Tibial nerve (tissue), 4 donors: ENCODE results near the gene PLEKHS1. TPM values are rescaled to one million over a fixed set of nuclear protein-coding genes. Genes with fewer than 3 reads are reported as not detected.
A peak's percentile ranks its signal among the peaks of the same experiment; 100 is the strongest.
"Not testable (repeated sequence)": the region's sequence is repeated elsewhere in the genome, so short reads cannot be mapped to it uniquely, and the experiment has no call there.

Experiments used
- DNase-seq, 2 donors: peaks; one replicate each; pipeline ENCODE4 v3.0.0-alpha.2; 2019; ENCODE audit warnings: low spot score in 2 of 2
- H3K27ac ChIP-seq, 4 donors: fragments of 200-600 bp; sonication (generic) in 3 of 4; one replicate each; pipeline ENCODE4 v1.5.1; 2017 to 2019; ENCODE audit warnings: mild to moderate bottlenecking in 1 of 4
- H3K27me3 ChIP-seq, 2 donors: fragments of 200-600 bp; sonication (generic) in 1 of 2; one replicate each; pipeline versions ENCODE4 v1.5.1 to v1.6.0; 2017 to 2019
- H3K36me3 ChIP-seq, 3 donors: fragments of 200-600 bp; sonication (generic); one replicate each; pipeline ENCODE4 v1.5.1; 2018 to 2019
- H3K4me1 ChIP-seq, 4 donors: fragments of 200-600 bp; sonication (generic) in 3 of 4; one replicate each; pipeline ENCODE4 v1.5.1; 2017 to 2019
- H3K4me3 ChIP-seq, 4 donors: fragments of 200-600 bp; sonication (generic) in 3 of 4; one replicate each; pipeline ENCODE4 v1.5.1; 2017 to 2019; ENCODE audit warnings: mild to moderate bottlenecking in 1 of 4, moderate library complexity in 1 of 4
- H3K9me3 ChIP-seq, 4 donors: fragments of 200-600 bp; sonication (generic) in 3 of 4; one replicate each; pipeline ENCODE4 v1.5.1; 2017 to 2019
- CTCF ChIP-seq, 5 experiments: fragments of 200-600 bp in 3 of 5; fragments of 450-650 bp in 2 of 5; sonication (generic) in 3 of 5; IDR thresholded peaks; one replicate each; pipeline ENCODE4 v1.5.1; 2016 to 2019; ENCODE audit warnings: antibody characterized with exemption in 5 of 5, mild to moderate bottlenecking in 3 of 5, moderate library complexity in 2 of 5
- EP300 ChIP-seq, 2 donors: sonication (generic); formaldehyde crosslinking; IDR thresholded peaks; one replicate each; pipeline ENCODE4 v1.6.1; 2017; ENCODE audit warnings: antibody characterized with exemption in 2 of 2, mild to moderate bottlenecking in 1 of 2
- POLR2A ChIP-seq, 2 donors: fragments of 450-650 bp; IDR thresholded peaks; one replicate each; pipeline ENCODE4 v1.6.1; 2017; ENCODE audit warnings: antibody characterized with exemption in 2 of 2, mild to moderate bottlenecking in 2 of 2, moderate library complexity in 2 of 2
- WGBS, 2 donors: methylation state at CpG; one replicate each; pipeline ENCODE4 v1.1.5; 2018; 5-methylcytosine and 5-hydroxymethylcytosine counted together
- total RNA-seq, 4 donors: library from RNA; depleted of rRNA; stranded (reverse); fragments of >200 nt; gene quantifications; one replicate each; pipeline ENCODE4 v1.1.0, GENCODE V29; 2016

PLEKHS1 gene
- total RNA-seq, 4 donors from 2014 or later = not detected

- no peak overlapping the region for H3K27ac ChIP-seq
- H3K36me3 ChIP-seq = no peaks in the 10 kb centered on the region
- H3K27me3 ChIP-seq = no peaks in the 10 kb centered on the region
- H3K4me1 ChIP-seq = no peaks in the 10 kb centered on the region
- 33 to 45% methylated on average over 9 of the region's 9 CpGs for WGBS, 2 donors
- H3K4me3 ChIP-seq = no peak overlapping the region
- TF ChIP-seq EP300 (IDR thresholded peaks at IDR 0.05) (peak in 1 of 2 donors; percentile 37), POLR2A (IDR thresholded peaks at IDR 0.05) (no peak)
- peak in 1 of 2 donors; percentile 37 for DNase-seq
- no peaks in the 10 kb centered on the region for H3K9me3 ChIP-seq
Observed at GRCh38 chr10:113788604-113789083, 37.2 kb downstream of the PLEKHS1 start.

- Histone ChIP-seq H3K27me3 (no peaks in the 10 kb centered on the region), H3K9me3 (no peaks in the 10 kb centered on the region), H3K4me1 (no peaks in the 10 kb centered on the region), H3K4me3 (no peak overlapping the region), H3K36me3 (no peaks in the 10 kb centered on the region), H3K27ac (no peak overlapping the region)
- no peak for TF ChIP-seq CTCF (IDR thresholded peaks at IDR 0.05)
- WGBS, 2 donors = 78 to 80% methylated on average over 2 of the region's 2 CpGs
- DNase-seq = no peak
Observed at GRCh38 chr10:113791691-113792090, 40.2 kb downstream of the PLEKHS1 start.

GRCh38 chr10:113801569-113801968, 50.1 kb downstream of the PLEKHS1 start:
- H3K4me1 ChIP-seq = peaks cover 0 to 2% (median 0%) of the 10 kb centered on the region in 4 donors
- no peak overlapping the region for H3K27ac ChIP-seq
- WGBS, 2 donors = 86 to 89% methylated on average over 6 of the region's 6 CpGs

GRCh38 chr10:113802997-113803396, 51.5 kb downstream of the PLEKHS1 start:
- no peaks in the 10 kb centered on the region for H3K27me3 ChIP-seq
- peaks cover 0 to 2% (median 0%) of the 10 kb centered on the region in 4 donors for H3K4me1 ChIP-seq
- H3K27ac ChIP-seq = no peak overlapping the region
- no peaks in the 10 kb centered on the region for H3K9me3 ChIP-seq
- TF ChIP-seq EP300 (IDR thresholded peaks at IDR 0.05) (no peak), POLR2A (IDR thresholded peaks at IDR 0.05) (no peak), CTCF (IDR thresholded peaks at IDR 0.05) (no peak)
- 54 to 62% methylated on average over 4 of the region's 4 CpGs for WGBS, 2 donors
- DNase-seq = no peak
- no peak overlapping the region for H3K4me3 ChIP-seq
- H3K36me3 ChIP-seq = no peaks in the 10 kb centered on the region

More at GRCh38 chr10:113801569-113801968, 50.1 kb downstream of the PLEKHS1 start:
- Histone ChIP-seq H3K4me3 (no peak overlapping the region), H3K27me3 (no peaks in the 10 kb centered on the region), H3K36me3 (no peaks in the 10 kb centered on the region), H3K9me3 (no peaks in the 10 kb centered on the region)
- TF ChIP-seq CTCF (IDR thresholded peaks at IDR 0.05) = no peak
- no peak for DNase-seq

- Histone ChIP-seq H3K4me1 (no peaks in the 10 kb centered on the region), H3K27ac (no peak overlapping the region), H3K27me3 (no peaks in the 10 kb centered on the region), H3K9me3 (no peaks in the 10 kb centered on the region), H3K36me3 (no peaks in the 10 kb centered on the region), H3K4me3 (no peak overlapping the region)
- DNase-seq = no peak
- TF ChIP-seq EP300 (IDR thresholded peaks at IDR 0.05) = no peak
- no peak for TF ChIP-seq POLR2A (IDR thresholded peaks at IDR 0.05)
- TF ChIP-seq CTCF (IDR thresholded peaks at IDR 0.05) = no peak
- 90 to 95% methylated on average over 4 of the region's 4 CpGs for WGBS, 2 donors
Observed at GRCh38 chr10:113806503-113806902, 55.0 kb downstream of the PLEKHS1 start.

- 84 to 89% methylated on average over 3 of the region's 3 CpGs for WGBS, 2 donors
- no peaks in the 10 kb centered on the region for H3K4me1 ChIP-seq
- H3K27me3 ChIP-seq = no peaks in the 10 kb centered on the region
- no peak for DNase-seq
- H3K27ac ChIP-seq = no peak overlapping the region
- no peak for TF ChIP-seq EP300 (IDR thresholded peaks at IDR 0.05)
- no peak for TF ChIP-seq POLR2A (IDR thresholded peaks at IDR 0.05)
- TF ChIP-seq CTCF (IDR thresholded peaks at IDR 0.05) = no peak
- H3K36me3 ChIP-seq = no peaks in the 10 kb centered on the region
- no peak overlapping the region for H3K4me3 ChIP-seq
- no peaks in the 10 kb centered on the region for H3K9me3 ChIP-seq
Observed at GRCh38 chr10:113808168-113808567, 56.7 kb downstream of the PLEKHS1 start.

- H3K4me3 ChIP-seq = not testable (repeated sequence)
Observed at GRCh38 chr10:113814700-113815099, 63.2 kb downstream of the PLEKHS1 start.

More at GRCh38 chr10:113814700-113815099, 63.2 kb downstream of the PLEKHS1 start:
- not testable (repeated sequence) for H3K9me3 ChIP-seq, H3K36me3 ChIP-seq, H3K27ac ChIP-seq, DNase-seq, H3K27me3 ChIP-seq, H3K4me1 ChIP-seq
- 88 to 93% methylated on average over 1 of the region's 1 CpG for WGBS, 2 donors
